ENCODE results near the gene CDC23.

- TF ChIP-seq CTCF (IDR thresholded peaks at IDR 0.05; ENCODE audit: insufficient read depth, low read length, poor library complexity, severe bottlenecking) (no peak), EZH2phosphoT487 (conservative IDR thresholded peaks at IDR 0.05; ENCODE audit: low read length) (no peak)
Measured at GRCh38 chr5:138245717-138246116, 32.6 kb upstream of the CDC23 start.
